GM23338 (cell line): ENCODE data around the gene FAM120AOS.

ENCODE experiments used
- CTCF ChIP-seq, 2 experiments: fragments of 200-600 bp in 1 of 2; sonication (generic) in 1 of 2; conservative IDR thresholded peaks; 2 replicates each; pipeline versions ENCODE4 v1.5.1 to v1.6.1; 2016 to 2017; ENCODE audit warnings: antibody characterized with exemption in 2 of 2, low read depth in 2 of 2, mild to moderate bottlenecking in 2 of 2, moderate library complexity in 1 of 2
- ETS1 ChIP-seq: IDR thresholded peaks from 2 replicates; pipeline ENCODE4 v1.6.1; 2016; ENCODE audit warnings: antibody characterized with exemption
- EZH2phosphoT487 ChIP-seq: fragments of 200-600 bp; sonication (generic); IDR thresholded peaks from one replicate; pipeline ENCODE4 v1.8.1; 2018; ENCODE audit warnings: antibody characterized with exemption; ENCODE audit not compliant: unreplicated experiment
- REST ChIP-seq: IDR thresholded peaks from one replicate; pipeline ENCODE4 v1.6.1; 2018; ENCODE audit warnings: antibody characterized with exemption; ENCODE audit not compliant: unreplicated experiment
- ZNF114 ChIP-seq: fragments of 250-450 bp; sonication (Bioruptor Pico); IDR thresholded peaks from 2 replicates; pipeline ENCODE4 v1.5.0; 2020; ENCODE audit warnings: mild to moderate bottlenecking, moderate library complexity

- TF ChIP-seq CTCF (conservative IDR thresholded peaks at IDR 0.05; ENCODE audit: low read depth in 2 of 2) (peak; percentile 60 to 78), REST (no peak), ZNF114 (no peak), ETS1 (no peak), EZH2phosphoT487 (no peak)
Observed at GRCh38 chr9:93427655-93428379, 25.6 kb downstream of the FAM120AOS start.
